Astrocyte of the spinal cord (primary cell): Measurements from ENCODE around the gene SNUPN.
A peak's percentile ranks its signal among the peaks of the same experiment; 100 is the strongest.

ENCODE experiments used
- DNase-seq: peaks from one replicate; pipeline ENCODE4 v3.0.0; 2011; ENCODE audit warnings: low read depth, low spot score
- H3K4me3 ChIP-seq: 2 replicates; pipeline ENCODE4 v1.5.1; 2011; ENCODE audit warnings: low read depth, mild to moderate bottlenecking, low read length, moderate library complexity
- in situ Hi-C: cut with HindIII; loops from 2 replicates; pipeline ENCODE4 v1.10.0; 2017; ENCODE audit warnings: low sequenced_read_pairs
- TF ChIP-seq, protein P1 (sequence below): IDR thresholded peaks from 2 replicates; pipeline ENCODE4 v1.5.1; 2012; ENCODE audit warnings: low read depth, mild to moderate bottlenecking, low read length, inconsistent platforms

Gene SNUPN

DNA sequence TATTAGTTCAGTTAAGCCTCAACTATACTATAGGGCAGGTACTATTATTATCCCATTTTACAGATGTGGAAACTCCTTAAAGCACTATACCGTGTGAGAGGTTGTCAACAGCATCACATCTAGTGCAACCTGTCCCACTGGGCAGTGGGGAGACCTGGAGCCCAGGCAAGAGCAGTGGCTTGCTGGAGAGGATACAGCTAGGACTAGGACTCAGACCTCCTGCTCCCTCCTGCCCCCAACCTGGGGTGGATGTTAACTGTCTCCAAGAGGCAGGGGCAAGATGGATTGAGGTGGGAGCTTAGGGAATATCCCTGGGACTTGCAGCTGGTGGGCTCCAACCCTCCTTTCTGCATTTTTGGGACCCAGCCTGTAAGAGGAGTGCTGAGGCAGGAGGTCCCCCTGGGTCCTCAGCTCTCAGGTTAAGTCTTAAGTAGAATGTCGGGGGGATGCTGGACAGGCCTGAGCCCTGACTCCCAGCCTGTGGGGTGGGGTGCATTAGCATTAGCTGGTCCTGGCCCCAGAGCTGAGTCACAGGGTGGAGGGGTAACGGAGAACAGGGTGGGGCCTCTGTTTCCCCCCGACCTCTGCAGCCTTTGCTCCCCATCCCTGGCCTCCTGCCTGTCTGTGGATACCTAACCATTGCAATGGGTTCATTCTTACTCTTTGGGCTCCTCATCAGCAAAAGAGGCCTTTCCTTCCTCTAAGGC, 28.8 kb upstream of the SNUPN start:
- TF ChIP-seq, protein P1, sequence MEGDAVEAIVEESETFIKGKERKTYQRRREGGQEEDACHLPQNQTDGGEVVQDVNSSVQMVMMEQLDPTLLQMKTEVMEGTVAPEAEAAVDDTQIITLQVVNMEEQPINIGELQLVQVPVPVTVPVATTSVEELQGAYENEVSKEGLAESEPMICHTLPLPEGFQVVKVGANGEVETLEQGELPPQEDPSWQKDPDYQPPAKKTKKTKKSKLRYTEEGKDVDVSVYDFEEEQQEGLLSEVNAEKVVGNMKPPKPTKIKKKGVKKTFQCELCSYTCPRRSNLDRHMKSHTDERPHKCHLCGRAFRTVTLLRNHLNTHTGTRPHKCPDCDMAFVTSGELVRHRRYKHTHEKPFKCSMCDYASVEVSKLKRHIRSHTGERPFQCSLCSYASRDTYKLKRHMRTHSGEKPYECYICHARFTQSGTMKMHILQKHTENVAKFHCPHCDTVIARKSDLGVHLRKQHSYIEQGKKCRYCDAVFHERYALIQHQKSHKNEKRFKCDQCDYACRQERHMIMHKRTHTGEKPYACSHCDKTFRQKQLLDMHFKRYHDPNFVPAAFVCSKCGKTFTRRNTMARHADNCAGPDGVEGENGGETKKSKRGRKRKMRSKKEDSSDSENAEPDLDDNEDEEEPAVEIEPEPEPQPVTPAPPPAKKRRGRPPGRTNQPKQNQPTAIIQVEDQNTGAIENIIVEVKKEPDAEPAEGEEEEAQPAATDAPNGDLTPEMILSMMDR, result no peak
- no peak overlapping the region for H3K4me3 ChIP-seq
- no peak for DNase-seq
- in situ Hi-C loops, result no loop called here

DNA sequence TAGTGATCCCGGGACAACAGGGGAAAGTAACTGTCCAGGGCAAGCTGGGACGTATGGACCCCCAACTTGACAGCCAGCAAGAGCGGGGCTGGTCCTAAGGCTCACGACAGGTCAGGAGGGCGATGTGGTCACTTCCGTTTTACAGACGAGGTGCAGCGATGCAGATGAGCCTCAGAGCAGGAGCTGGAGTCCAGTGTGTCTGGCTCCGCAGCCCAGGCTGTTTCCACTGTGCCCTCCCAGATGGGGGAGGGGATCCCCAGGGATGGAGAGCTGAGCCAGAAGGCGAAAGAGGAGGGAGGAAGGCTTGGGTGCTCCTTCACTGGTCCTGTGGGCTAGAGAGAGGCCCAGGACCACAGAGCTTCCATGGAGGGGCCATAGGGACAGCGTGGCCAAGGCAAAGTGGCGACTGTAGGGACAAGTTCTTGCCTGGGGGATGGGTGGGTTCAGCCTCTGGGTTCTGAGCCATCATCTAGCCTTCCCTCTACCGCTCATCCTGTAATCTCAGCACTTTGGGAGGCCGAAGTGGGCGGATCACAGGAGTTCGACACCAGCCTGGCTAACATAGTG, 27.9 kb upstream of the SNUPN start:
- TF ChIP-seq, protein P1, result no peak
- no peak for DNase-seq
- in situ Hi-C loops, result no loop called here
- no peak overlapping the region for H3K4me3 ChIP-seq

DNA sequence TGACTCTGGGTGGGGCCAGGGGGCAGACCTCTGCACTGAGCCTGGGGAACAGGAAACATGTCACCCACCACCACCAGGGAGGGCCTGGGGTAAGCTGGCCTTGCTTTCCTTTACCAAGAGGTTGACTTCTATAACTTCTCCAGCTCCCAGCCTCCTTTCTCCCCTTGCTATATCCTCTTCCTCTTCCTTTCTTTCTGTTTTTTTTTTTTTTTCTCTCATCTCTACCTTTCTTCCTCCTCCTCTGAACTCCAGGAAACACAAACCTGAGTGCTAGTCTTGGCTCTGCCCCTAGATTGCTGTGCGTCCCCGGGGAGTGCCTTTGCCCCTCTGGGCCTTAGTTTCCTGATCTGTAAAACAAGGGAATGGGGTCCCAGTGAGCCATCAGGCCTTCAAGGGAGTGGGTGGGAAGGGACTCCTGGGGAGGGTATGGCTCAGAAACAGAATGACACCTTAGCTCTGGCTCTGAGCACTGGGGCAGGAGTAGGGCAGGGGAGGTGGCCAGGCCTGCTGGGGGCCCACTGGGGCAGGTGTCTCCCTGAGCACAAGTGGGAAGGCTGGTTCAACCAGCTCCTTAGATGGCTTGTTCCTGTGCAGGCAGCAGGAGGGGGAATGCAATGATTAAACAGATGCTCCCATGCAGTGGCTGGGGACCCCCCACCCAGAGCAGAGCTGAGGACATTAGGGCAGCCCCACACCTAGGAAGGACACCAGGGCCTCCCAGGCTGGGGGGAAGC, 26.5 kb upstream of the SNUPN start:
- DNase-seq, result no peak
- H3K4me3 ChIP-seq, result peak overlapping the region; percentile 17
- TF ChIP-seq, protein P1, result no peak
- in situ Hi-C loops, result no loop called here

DNA sequence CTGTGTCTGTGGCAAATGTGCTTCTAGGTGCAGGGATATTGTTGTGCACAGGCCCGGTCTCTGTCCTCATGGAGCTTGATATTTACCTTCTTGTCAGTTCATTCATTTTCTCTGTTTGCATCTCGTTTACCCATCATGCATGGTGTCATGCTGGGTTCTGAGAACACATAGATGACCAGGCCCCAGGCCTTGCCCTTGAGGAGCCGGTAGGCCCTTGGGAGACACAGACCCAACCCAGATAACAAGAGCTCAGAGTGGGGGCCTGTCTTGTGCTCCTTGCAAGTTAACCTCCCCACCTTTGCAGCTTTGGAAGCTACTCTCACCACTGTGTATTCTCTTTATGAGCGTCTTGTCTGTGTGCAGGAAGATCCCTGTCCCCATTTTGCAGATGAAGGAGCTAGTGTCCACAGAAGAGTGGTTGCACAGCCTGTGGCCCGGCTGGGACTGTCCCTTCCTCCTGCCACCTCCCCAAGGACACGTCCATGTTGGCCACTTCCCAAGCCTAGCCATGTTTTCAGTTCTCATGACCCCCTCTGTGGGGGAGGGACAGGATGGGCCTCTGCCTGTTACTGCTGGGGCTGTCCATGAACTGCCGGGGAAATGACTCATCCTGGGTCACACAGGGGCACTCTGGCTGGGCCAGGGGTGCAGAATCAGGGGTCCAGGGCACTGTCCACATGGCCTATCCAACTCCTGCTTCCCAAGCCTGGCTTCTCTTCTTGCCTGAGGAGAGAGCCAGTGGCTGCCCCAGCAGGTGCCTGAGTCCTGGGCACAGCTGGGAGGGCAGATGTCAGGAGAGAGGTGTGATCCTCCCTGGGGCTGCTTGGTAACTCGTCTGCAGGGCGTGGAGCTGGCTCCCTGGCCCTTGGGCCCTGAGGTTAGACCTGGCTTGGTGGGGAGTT, 25.6 kb upstream of the SNUPN start:
- H3K4me3 ChIP-seq, result peak overlapping the region; percentile 17

DNA sequence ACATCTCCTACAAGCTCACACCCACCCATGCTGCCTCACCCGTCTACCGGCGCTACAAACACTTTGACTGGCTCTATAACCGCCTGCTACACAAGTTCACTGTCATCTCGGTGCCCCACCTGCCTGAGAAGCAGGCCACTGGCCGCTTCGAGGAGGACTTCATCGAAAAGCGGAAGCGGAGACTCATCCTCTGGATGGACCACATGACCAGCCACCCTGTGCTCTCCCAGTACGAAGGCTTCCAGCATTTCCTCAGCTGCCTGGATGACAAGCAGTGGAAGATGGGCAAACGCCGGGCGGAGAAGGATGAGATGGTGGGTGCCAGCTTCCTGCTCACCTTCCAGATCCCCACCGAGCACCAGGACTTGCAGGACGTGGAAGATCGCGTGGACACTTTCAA, 24.3 kb upstream of the SNUPN start:
- H3K4me3 ChIP-seq, result no peak overlapping the region
- in situ Hi-C loops, result no loop called here
- TF ChIP-seq, protein P1, result no peak

More for the DNA sequence above, 25.6 kb upstream of the SNUPN start:
- DNase-seq, result no peak
- in situ Hi-C loops, result no loop called here
- TF ChIP-seq, protein P1, result no peak

More for the DNA sequence above, 24.3 kb upstream of the SNUPN start:
- DNase-seq, result no peak
